Activated naive CD8-positive, alpha-beta T cell treated with anti-CD3 and anti-CD28 coated beads, Interleukin-2, amount 50 U/mL, for 24 hours (primary cell): ENCODE results near the gene CDRT4.

Experiments used
- ATAC-seq: fragments of 150-1000 bp; cut with Tn5 transposase; one replicate; pipeline ENCODE4 v1.10.0; 2021
- DNase-seq: peaks from one replicate; pipeline ENCODE4 v3.0.0; 2021
- H3K27ac Mint-ChIP-seq: one replicate; pipeline ENCODE4 v1.8.0; 2021; ENCODE audit warnings: mild to moderate bottlenecking, mixed read lengths
- H3K27me3 Mint-ChIP-seq: one replicate; pipeline ENCODE4 v1.8.0; 2021; ENCODE audit warnings: mixed read lengths
- H3K36me3 Mint-ChIP-seq: one replicate; pipeline ENCODE4 v1.8.0; 2021; ENCODE audit warnings: low read depth, mixed read lengths
- H3K4me1 Mint-ChIP-seq: one replicate; pipeline ENCODE4 v1.8.0; 2021; ENCODE audit warnings: mixed read lengths
- H3K4me3 Mint-ChIP-seq: one replicate; pipeline ENCODE4 v1.8.0; 2021; ENCODE audit warnings: mild to moderate bottlenecking, moderate library complexity, mixed read lengths
- H3K9me3 Mint-ChIP-seq: one replicate; pipeline ENCODE4 v1.8.0; 2021; ENCODE audit warnings: mixed read lengths

The CDRT4 gene

GRCh38 chr17:15411384-15412198, 55.8 kb downstream of the CDRT4 start:
- ATAC-seq, result no peak

GRCh38 chr17:15409721-15410250, 57.6 kb downstream of the CDRT4 start:
- Mint-ChIP-seq H3K27me3 (no peaks in the 10 kb centered on the region), H3K4me3 (no peak overlapping the region), H3K27ac (no peak overlapping the region), H3K9me3 (no peaks in the 10 kb centered on the region), H3K4me1 (no peaks in the 10 kb centered on the region), H3K36me3 (no peaks in the 10 kb centered on the region)
- no peak for ATAC-seq
- DNase-seq, result no peak

More at GRCh38 chr17:15411384-15412198, 55.8 kb downstream of the CDRT4 start:
- Mint-ChIP-seq H3K27me3 (no peaks in the 10 kb centered on the region), H3K9me3 (no peaks in the 10 kb centered on the region), H3K4me3 (no peak overlapping the region), H3K36me3 (no peaks in the 10 kb centered on the region), H3K4me1 (no peaks in the 10 kb centered on the region), H3K27ac (no peak overlapping the region)
- DNase-seq, result no peak

- Mint-ChIP-seq H3K36me3 (no peaks in the 10 kb centered on the region), H3K27me3 (no peaks in the 10 kb centered on the region), H3K27ac (no peak overlapping the region), H3K9me3 (no peaks in the 10 kb centered on the region), H3K4me1 (no peaks in the 10 kb centered on the region), H3K4me3 (no peak overlapping the region)
- no peak for ATAC-seq
- DNase-seq, result no peak
These were observed 58.6 kb downstream of the CDRT4 start for GRCh38 chr17:15408803-15409202.

- ATAC-seq (no peak), DNase-seq (no peak)
- H3K9me3 Mint-ChIP-seq, result no peaks in the 10 kb centered on the region
- H3K4me3 Mint-ChIP-seq, result no peak overlapping the region
- no peaks in the 10 kb centered on the region for H3K4me1 Mint-ChIP-seq
- no peak overlapping the region for H3K27ac Mint-ChIP-seq
- no peaks in the 10 kb centered on the region for H3K27me3 Mint-ChIP-seq
- H3K36me3 Mint-ChIP-seq, result no peaks in the 10 kb centered on the region
These were observed 61.3 kb downstream of the CDRT4 start for GRCh38 chr17:15406081-15406480.

- Mint-ChIP-seq H3K4me1 (no peaks in the 10 kb centered on the region), H3K27me3 (no peaks in the 10 kb centered on the region), H3K27ac (no peak overlapping the region), H3K4me3 (no peak overlapping the region), H3K9me3 (no peaks in the 10 kb centered on the region), H3K36me3 (no peaks in the 10 kb centered on the region)
- no peak for ATAC-seq
- DNase-seq, result no peak
These were observed 62.4 kb downstream of the CDRT4 start for GRCh38 chr17:15405058-15405415.

- Mint-ChIP-seq H3K36me3 (no peaks in the 10 kb centered on the region), H3K27me3 (no peaks in the 10 kb centered on the region), H3K27ac (no peak overlapping the region), H3K9me3 (no peaks in the 10 kb centered on the region), H3K4me3 (no peak overlapping the region), H3K4me1 (no peaks in the 10 kb centered on the region)
- ATAC-seq, result no peak
- DNase-seq, result no peak
These were observed 63.0 kb downstream of the CDRT4 start for GRCh38 chr17:15404106-15405057.

- DNase-seq, result no peak
- no peaks in the 10 kb centered on the region for H3K4me1 Mint-ChIP-seq
- no peaks in the 10 kb centered on the region for H3K27me3 Mint-ChIP-seq
- H3K27ac Mint-ChIP-seq, result no peak overlapping the region
- H3K9me3 Mint-ChIP-seq, result no peaks in the 10 kb centered on the region
- no peak for ATAC-seq
- no peak overlapping the region for H3K4me3 Mint-ChIP-seq
- no peaks in the 10 kb centered on the region for H3K36me3 Mint-ChIP-seq
These were observed 64.0 kb downstream of the CDRT4 start for GRCh38 chr17:15403276-15403939.

GRCh38 chr17:15399443-15399842, 68.0 kb downstream of the CDRT4 start:
- Mint-ChIP-seq H3K4me3 (no peak overlapping the region), H3K36me3 (no peaks in the 10 kb centered on the region), H3K27ac (no peak overlapping the region), H3K4me1 (no peaks in the 10 kb centered on the region), H3K9me3 (no peaks in the 10 kb centered on the region), H3K27me3 (no peaks in the 10 kb centered on the region)
- ATAC-seq (no peak), DNase-seq (no peak)

- Mint-ChIP-seq H3K36me3 (no peaks in the 10 kb centered on the region), H3K4me3 (no peak overlapping the region), H3K4me1 (no peaks in the 10 kb centered on the region), H3K27ac (no peak overlapping the region), H3K27me3 (no peaks in the 10 kb centered on the region), H3K9me3 (no peaks in the 10 kb centered on the region)
- ATAC-seq, result no peak
- DNase-seq, result no peak
These were observed 68.6 kb downstream of the CDRT4 start for GRCh38 chr17:15398736-15399331.

- Mint-ChIP-seq H3K4me3 (no peak overlapping the region), H3K4me1 (no peaks in the 10 kb centered on the region), H3K27ac (no peak overlapping the region)
These were observed 69.1 kb downstream of the CDRT4 start for GRCh38 chr17:15398291-15398690.

GRCh38 chr17:15397620-15398019, 69.8 kb downstream of the CDRT4 start:
- ATAC-seq (no peak), DNase-seq (no peak)
- no peaks in the 10 kb centered on the region for H3K27me3 Mint-ChIP-seq
- H3K9me3 Mint-ChIP-seq, result no peaks in the 10 kb centered on the region
- no peak overlapping the region for H3K4me3 Mint-ChIP-seq
- H3K4me1 Mint-ChIP-seq, result no peaks in the 10 kb centered on the region
- no peaks in the 10 kb centered on the region for H3K36me3 Mint-ChIP-seq
- no peak overlapping the region for H3K27ac Mint-ChIP-seq

More at GRCh38 chr17:15398291-15398690, 69.1 kb downstream of the CDRT4 start:
- DNase-seq (no peak), ATAC-seq (no peak)
- Mint-ChIP-seq H3K27me3 (no peaks in the 10 kb centered on the region), H3K9me3 (no peaks in the 10 kb centered on the region), H3K36me3 (no peaks in the 10 kb centered on the region)

GRCh38 chr17:15395091-15395490, 72.3 kb downstream of the CDRT4 start:
- H3K4me1 Mint-ChIP-seq, result no peaks in the 10 kb centered on the region
- H3K36me3 Mint-ChIP-seq, result no peaks in the 10 kb centered on the region
- no peaks in the 10 kb centered on the region for H3K27me3 Mint-ChIP-seq
- no peak overlapping the region for H3K4me3 Mint-ChIP-seq
- H3K9me3 Mint-ChIP-seq, result no peaks in the 10 kb centered on the region
- ATAC-seq (no peak), DNase-seq (no peak)
- no peak overlapping the region for H3K27ac Mint-ChIP-seq

GRCh38 chr17:15393414-15393813, 74.0 kb downstream of the CDRT4 start:
- Mint-ChIP-seq H3K27me3 (no peaks in the 10 kb centered on the region), H3K4me1 (no peaks in the 10 kb centered on the region), H3K36me3 (no peaks in the 10 kb centered on the region), H3K9me3 (no peaks in the 10 kb centered on the region), H3K27ac (no peak overlapping the region), H3K4me3 (no peak overlapping the region)
- DNase-seq (no peak), ATAC-seq (no peak)

- DNase-seq (no peak), ATAC-seq (no peak)
- H3K9me3 Mint-ChIP-seq, result no peaks in the 10 kb centered on the region
- H3K27me3 Mint-ChIP-seq, result no peaks in the 10 kb centered on the region
- H3K36me3 Mint-ChIP-seq, result no peaks in the 10 kb centered on the region
- no peaks in the 10 kb centered on the region for H3K4me1 Mint-ChIP-seq
- no peak overlapping the region for H3K27ac Mint-ChIP-seq
- no peak overlapping the region for H3K4me3 Mint-ChIP-seq
These were observed 75.1 kb downstream of the CDRT4 start for GRCh38 chr17:15392326-15392741.
